GM20000 (cell line): ENCODE measurements around the gene DUSP12.

Experiments
- DNase-seq: peaks from one replicate; pipeline ENCODE4 v3.0.0; 2012; ENCODE audit warnings: low spot score
- TF ChIP-seq, protein P1 (sequence below): IDR thresholded peaks from 2 replicates; pipeline ENCODE4 v1.5.1; 2012; ENCODE audit warnings: mild to moderate bottlenecking, control low read depth; ENCODE audit errors: extremely low read depth, missing control alignments

DUSP12 gene

DNA sequence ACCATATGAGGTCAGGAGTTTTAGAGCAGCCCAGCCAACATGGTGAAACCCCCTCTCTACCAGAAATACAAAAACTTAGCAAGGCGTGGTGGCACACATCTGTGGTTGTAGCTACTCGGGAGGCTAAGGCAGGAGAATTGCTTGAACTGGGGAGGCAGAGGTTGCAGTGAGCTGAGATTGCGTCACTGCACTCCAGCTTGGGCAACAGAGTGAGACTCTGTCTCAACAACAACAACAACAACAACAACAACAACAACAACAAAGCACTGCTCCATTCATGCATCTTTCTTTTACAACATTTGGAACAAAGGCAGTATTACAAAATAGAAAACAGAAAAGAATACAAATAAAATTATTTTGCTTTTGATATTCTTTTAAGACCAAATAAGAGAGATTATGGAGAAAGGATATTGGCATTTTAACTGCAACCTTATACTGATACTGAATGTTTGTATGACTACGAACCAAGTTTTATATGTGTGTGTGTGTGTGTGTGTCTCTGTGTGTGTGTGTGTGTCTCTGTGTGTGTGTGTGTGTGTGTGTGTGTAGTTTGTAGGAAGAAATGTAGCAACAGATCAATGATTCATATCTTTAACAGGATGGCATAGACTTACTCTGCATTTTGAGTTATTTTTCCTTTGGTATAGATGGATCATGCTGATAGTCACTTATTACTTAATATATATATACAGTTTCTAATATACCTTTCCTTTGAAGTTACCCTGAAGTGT is 41.2 kb downstream of the DUSP12 start:
- no peak for DNase-seq
- TF ChIP-seq, protein P1, sequence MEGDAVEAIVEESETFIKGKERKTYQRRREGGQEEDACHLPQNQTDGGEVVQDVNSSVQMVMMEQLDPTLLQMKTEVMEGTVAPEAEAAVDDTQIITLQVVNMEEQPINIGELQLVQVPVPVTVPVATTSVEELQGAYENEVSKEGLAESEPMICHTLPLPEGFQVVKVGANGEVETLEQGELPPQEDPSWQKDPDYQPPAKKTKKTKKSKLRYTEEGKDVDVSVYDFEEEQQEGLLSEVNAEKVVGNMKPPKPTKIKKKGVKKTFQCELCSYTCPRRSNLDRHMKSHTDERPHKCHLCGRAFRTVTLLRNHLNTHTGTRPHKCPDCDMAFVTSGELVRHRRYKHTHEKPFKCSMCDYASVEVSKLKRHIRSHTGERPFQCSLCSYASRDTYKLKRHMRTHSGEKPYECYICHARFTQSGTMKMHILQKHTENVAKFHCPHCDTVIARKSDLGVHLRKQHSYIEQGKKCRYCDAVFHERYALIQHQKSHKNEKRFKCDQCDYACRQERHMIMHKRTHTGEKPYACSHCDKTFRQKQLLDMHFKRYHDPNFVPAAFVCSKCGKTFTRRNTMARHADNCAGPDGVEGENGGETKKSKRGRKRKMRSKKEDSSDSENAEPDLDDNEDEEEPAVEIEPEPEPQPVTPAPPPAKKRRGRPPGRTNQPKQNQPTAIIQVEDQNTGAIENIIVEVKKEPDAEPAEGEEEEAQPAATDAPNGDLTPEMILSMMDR = no peak

DNA sequence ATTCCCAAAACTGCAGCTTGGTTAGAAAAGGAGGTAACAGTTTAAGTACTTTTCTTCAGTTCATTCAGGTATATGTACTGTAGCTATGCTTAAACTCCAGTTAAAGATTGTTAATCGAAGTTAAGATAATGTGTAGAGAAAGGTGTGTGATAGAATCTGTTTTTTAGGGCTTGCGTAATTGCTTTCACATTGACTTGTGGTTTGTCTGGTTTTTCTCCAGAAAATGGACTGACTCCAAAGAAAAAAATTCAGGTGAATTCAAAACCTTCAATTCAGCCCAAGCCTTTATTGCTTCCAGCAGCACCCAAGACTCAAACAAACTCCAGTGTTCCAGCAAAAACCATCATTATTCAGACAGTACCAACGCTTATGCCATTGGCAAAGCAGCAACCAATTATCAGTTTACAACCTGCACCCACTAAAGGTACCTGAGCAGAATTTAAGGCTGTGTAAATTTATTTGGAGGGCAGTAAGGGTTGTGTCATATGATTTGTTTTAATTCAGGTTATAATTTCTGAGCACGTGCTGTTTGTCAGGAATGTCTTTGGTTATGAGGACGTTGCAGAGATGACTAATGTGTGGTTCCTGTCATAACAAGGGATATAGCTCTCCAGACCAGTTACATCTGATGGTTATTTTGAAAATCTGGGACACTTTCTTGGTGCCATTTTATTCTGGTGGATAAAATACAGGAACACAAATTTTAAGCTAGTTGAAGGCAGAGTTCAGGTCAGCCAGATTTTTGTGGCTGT is 42.5 kb downstream of the DUSP12 start:
- TF ChIP-seq, protein P1 = no peak
- DNase-seq = no peak

DNA sequence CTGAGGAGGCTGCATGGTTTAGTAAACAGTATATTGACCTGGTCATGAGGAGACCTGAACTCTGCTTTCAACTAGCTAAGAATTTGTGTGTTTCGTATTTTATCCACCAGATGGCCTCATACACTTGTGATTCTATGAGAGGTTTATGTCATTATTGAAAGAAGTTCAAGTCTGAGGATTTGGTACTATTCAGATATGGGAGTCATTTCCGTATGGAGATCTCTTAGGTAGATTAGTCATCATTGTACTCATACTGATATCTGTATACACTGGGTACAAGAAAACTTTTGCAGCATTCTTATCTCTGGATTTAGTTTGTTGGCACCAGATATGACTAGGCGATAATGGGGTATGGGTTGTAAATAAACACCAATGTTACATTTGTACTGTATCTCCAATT is 43.2 kb downstream of the DUSP12 start:
- peak; percentile 32 for DNase-seq
- TF ChIP-seq, protein P1 = no peak

DNA sequence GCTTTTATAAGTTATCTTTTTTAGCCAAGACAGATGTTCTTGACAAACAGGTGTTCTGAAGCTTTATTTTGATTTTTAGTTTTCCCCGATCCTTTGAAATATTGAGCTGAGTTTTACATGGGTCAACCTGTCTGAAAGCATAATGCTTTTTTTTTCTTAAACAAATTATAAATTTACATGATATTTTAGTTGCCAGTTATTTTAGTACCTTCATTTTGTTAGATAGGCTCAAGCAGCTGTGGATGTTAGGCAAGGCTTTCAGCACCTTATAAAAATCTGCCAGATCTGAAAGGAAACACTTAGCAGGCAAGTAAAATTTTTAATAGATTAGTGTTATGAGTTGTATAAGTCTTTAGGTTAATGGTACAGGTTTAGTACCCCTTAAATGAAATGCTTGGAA is 50.2 kb downstream of the DUSP12 start:
- TF ChIP-seq, protein P1 = no peak
- no peak for DNase-seq

DNA sequence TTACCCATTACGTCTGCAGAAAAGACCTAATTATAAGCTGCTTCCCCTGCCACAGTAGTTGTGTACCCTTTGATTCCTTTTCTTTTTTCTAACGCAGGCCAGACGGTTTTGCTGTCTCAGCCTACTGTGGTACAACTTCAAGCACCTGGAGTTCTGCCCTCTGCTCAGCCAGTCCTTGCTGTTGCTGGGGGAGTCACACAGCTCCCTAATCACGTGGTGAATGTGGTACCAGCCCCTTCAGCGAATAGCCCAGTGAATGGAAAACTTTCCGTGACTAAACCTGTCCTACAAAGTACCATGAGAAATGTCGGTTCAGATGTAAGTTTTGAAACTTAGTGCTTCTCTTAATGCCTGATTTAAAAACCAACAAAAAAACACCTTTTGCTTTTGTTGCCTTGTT is 52.4 kb downstream of the DUSP12 start:
- DNase-seq = no peak
- TF ChIP-seq, protein P1 = no peak

DNA sequence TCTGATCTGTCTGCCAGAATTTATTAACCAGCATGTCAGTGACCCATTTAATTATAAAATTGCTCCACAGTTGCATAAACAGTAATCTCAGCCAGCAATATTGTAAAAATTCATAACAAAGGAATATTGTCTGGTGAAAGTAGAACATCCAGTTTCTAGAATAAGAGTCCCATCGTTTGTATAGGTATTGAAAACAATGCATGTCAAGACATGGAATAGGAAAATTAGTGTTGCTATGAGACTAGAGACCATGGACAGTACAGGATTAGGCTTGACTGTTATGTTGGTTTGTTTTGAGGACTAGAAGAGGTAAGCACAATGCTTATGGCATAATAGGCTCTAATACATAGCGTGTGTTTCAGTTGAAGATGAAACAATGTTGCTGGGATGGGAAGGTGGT is 53.6 kb downstream of the DUSP12 start:
- no peak for DNase-seq
- TF ChIP-seq, protein P1 = no peak
